ENCODE data around the gene PCID2.

GRCh38 chr13:113137691-113138298 lies 70.7 kb downstream of the PCID2 start:
- TF ChIP-seq, protein P1, sequence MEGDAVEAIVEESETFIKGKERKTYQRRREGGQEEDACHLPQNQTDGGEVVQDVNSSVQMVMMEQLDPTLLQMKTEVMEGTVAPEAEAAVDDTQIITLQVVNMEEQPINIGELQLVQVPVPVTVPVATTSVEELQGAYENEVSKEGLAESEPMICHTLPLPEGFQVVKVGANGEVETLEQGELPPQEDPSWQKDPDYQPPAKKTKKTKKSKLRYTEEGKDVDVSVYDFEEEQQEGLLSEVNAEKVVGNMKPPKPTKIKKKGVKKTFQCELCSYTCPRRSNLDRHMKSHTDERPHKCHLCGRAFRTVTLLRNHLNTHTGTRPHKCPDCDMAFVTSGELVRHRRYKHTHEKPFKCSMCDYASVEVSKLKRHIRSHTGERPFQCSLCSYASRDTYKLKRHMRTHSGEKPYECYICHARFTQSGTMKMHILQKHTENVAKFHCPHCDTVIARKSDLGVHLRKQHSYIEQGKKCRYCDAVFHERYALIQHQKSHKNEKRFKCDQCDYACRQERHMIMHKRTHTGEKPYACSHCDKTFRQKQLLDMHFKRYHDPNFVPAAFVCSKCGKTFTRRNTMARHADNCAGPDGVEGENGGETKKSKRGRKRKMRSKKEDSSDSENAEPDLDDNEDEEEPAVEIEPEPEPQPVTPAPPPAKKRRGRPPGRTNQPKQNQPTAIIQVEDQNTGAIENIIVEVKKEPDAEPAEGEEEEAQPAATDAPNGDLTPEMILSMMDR (IDR thresholded peaks at IDR 0.05; ENCODE audit: poor library complexity, severe bottlenecking) = no peak
- no peak for TF ChIP-seq RAD21 (conservative IDR thresholded peaks at IDR 0.05)
- no peak for TF ChIP-seq EP300 (conservative IDR thresholded peaks at IDR 0.05; ENCODE audit: poor library complexity, severe bottlenecking)
- no peak for TF ChIP-seq EZH2 (IDR thresholded peaks at IDR 0.05; ENCODE audit: borderline replicate concordance, insufficient read depth, low read length, poor library complexity, severe bottlenecking)
- no peak for TF ChIP-seq POLR2AphosphoS5 (IDR thresholded peaks at IDR 0.05)
- TF ChIP-seq SMC3 (conservative IDR thresholded peaks at IDR 0.05; ENCODE audit: poor library complexity) = no peak
